Measurements from ENCODE around the gene TNFRSF6B.

TNFRSF6B gene

DNA sequence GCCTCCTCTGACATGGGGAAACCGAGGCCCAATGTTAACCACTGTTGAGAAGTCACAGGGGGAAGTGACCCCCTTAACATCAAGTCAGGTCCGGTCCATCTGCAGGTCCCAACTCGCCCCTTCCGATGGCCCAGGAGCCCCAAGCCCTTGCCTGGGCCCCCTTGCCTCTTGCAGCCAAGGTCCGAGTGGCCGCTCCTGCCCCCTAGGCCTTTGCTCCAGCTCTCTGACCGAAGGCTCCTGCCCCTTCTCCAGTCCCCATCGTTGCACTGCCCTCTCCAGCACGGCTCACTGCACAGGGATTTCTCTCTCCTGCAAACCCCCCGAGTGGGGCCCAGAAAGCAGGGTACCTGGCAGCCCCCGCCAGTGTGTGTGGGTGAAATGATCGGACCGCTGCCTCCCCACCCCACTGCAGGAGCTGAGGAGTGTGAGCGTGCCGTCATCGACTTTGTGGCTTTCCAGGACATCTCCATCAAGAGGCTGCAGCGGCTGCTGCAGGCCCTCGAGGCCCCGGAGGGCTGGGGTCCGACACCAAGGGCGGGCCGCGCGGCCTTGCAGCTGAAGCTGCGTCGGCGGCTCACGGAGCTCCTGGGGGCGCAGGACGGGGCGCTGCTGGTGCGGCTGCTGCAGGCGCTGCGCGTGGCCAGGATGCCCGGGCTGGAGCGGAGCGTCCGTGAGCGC, 1.6 kb downstream of the TNFRSF6B start:
- DNase-seq (ENCODE audit: low spot score), result no peak

DNA sequence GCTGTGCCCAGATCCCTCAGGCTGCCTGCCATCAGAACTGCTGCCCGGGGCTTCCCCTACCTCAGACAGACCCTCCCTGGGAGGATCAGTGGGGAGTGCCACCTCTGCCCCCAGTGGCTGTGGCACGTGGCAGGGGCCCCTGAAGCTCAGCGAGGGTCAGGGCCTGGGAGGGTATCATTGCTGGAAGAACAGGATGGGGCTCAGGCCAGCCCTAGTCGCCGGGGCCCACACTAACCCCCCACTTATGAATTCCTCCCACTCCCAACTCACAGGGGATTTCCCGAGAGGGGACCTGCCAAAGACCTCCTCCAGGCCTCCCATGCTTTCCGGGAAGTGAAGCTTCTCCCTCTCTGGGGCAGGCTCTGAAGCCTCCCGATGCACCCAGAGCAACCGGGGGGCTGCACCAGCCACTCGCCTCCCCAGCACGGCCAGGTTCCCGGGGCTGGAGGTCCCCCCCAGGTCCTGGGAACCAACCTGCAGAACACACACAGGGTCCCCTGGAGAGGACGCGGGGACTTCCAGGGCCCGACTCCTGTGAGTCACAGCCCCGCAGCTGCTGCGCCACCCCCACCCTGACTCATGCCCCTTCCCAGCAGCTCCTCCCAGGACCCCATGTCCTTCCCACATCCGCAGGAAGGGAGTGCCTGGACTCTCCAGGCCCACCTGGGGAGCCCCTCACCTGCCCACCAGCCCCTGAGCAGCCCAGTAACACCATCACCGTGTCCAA, 2.5 kb downstream of the TNFRSF6B start:
- no peak for DNase-seq (ENCODE audit: low spot score)

DNA sequence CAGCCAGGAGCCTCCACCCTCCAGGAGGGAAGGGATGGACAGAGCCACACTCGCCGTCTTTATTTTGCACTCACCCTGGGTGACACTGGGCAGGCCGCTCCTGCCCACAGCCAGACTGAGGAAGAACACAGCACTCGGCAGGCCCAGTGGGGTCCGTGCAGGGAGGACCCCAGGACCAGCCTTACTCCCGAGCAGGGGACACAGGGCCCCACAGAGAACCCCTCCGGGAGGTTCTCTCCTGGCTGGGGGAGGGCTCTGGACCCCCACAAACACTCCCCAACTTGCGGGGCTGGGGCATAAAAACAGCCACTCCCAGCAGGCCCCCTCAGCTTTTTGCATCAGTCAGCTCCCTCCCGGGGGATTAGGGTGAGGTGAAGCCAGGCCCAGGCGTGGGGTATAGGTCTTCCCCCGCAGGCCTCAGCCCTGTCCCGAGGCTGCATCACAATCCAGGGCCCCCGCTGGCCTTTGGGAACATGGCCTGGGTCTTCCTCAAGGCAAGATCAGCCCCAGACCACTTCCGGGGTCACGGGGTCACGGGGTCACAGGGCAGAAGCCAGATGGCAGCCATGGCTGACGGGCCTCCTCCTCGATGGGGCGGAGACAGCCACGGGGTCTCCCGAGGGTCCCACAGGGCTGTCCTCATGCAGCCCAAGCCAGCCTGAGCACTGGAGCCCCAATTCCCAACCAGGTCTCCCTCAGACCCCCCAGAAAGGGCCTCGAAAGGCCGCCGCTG, 3.2 kb downstream of the TNFRSF6B start:
- no peak for DNase-seq (ENCODE audit: low spot score)

DNA sequence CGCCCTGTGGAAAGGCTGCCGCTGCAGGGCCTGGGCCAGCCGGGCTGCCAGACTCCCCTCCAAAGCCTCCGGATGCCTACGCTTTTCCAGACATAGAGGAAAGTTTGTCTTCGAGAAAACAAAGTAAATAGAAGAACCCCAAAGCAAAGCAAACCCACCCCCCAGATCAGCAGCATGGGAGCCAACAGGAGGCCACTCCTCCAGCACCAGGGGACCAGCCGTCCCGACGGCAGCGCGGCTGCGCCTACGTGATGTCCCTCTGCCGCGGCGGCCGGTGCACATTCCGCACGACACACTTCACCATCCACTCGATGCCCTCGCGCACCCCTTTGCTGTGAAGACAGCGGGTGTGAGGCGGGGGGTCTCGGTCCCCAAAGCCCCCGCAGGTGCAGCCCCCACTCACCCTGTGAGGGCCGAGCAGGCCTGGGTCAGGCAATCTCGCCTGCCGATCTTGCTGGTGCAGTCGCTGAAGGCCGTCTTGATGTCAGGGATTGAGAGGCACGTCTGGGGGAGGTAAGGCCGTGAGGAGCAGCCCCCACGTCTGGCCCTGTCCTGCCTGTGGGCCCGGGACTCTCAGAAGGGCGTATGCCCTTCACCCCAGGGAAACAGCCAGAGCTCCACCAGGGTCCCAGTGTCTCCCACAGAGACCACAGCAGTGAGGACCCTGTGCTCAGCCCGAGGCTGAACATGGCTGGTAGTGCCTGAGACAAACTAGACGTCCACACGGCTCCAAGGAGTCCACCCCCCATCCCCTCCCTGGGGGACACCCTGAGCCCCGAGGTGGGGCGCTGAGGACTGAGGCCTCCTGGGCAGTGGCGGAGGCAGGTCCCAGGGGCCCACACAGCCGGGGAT, 4.0 kb downstream of the TNFRSF6B start:
- DNase-seq (ENCODE audit: low spot score), result no peak

DNA sequence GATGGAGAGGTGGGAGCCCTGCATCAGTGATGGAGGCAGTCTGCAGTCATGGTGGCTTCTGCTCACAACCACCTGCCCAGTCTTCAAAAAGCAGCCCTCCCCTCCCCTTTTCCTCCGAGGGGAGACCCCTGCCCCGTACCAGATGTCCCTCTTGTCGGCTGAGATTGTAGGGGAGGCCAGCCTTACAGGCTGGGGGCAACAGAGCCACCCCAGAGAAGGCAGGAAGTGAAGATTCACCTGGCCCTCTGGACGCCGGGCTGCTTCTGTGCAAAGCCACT, 4.5 kb downstream of the TNFRSF6B start:
- no peak for DNase-seq (ENCODE audit: low spot score)

DNA sequence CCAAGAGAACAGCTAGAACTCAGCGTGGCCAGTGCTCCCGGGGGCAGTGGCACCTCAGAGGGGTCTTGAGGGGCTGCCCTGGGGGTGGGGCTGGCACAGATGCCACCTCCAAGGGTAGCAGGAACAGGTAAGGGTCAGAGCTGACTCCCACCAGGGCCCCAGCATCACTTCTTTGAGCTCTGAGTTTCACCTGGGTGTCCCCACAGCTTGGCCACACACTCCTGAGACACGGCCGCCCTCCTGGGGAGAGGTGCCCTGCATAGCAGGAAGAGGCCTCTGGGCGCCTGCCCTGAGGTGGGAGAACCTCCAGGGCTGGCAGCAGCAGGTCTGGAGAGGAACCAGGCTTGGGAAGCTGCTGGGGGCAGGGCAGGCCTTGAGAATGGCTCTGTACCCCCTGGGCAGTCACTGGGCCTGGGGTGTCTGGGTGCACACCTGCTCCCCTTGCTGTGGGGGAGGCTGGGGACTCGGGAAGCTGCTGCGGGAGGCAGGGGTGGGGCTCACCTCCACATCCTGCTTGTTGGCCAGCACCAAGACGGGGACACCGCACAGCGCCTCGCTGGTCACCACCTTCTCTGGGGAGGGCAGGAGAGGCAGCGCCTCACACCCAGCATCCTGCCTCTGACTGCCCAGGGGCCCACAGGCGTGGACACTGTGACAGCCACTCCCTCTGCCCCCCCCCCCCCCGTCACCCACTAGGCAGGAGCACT, 5.0 kb downstream of the TNFRSF6B start:
- DNase-seq (ENCODE audit: low spot score), result no peak

DNA sequence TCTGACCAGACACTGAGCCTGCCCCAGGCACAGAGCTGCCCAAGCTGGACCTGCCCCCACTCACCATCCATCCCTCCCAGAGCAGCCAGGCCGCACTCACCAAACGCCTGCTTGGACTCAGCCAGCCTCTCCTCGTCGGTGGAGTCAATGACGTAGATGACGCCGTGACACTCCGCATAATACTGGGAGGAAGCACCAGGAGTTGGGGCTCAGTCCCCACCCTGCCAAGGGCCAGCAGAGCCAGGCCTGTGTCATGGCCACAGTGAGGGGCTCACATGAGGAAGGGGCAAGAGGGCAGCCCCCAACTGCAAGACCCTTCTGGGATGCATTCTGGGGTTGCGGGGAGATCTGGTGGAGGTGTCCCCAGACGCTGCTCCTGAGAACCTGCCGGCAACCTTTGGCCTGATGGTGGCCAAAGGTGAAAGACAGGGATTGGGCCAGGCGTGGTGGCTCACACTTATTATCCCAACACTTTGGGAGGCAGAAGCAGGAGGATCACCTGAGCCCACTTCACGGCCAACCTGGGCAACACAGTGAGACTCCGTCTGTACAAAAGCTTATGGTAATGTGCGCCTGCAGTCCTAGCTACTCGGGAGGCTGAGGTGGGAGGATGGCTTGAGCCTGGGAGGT, 5.7 kb downstream of the TNFRSF6B start:
- no peak for DNase-seq (ENCODE audit: low spot score)

DNA sequence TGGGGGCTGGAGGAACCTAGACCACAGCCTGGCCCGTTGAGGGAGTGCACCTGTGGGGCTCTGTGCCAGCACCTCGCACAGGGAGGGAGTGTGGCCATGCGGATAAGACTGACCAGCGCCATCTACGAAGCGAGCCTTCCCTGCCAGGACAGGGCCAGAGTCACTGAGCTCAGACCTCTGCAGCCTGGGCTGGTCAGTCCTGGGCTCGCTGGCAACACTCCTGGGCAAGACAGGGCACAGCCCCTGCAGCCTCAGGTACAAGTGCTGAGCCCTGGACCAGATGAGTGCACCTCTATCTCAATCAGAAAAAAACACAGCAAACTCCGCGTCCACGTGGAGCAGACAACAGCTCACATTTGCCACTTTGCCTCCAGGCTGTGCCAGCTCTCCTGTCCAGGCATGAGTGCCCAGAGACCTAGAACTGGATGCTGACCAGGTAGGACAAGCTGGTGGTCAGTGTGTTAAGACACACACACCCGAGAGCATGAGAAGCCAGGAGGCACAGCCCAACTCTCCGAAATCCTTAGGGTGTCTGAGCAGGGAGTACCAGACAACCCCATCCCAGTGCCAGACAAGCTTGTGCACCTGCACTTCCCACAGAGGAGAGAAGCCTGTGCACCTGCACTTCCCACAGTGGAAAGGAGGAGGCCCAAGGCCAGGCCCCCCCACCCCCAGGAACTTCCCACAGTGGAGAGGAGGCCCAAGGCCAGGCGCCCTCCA, 6.5 kb downstream of the TNFRSF6B start:
- no peak for DNase-seq (ENCODE audit: low spot score)

DNA sequence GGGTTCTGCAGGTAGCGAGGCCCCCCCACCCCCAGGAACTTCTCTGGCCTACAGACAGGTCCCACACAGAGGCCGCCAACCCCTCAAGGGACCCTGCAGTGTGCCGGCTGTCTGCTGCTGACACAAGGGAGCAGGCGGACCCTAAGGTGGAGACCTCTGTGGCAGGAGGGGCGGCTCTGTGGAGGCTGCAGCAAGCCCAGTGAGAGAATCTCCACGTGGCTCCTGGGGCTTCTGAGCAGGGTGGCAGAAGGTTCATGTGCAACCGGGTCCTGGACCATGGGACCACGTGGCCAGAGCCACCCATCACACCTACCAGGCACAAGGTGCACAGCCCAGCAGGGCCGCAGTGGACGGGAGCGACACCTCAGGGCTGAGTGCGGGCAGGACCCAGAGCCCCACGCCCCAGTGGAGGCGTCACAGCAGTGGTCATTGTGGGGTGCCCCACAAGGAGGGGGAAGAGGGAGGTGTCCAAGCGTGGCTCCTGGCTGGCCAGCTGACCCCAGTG, 7.1 kb downstream of the TNFRSF6B start:
- no peak for DNase-seq (ENCODE audit: low spot score)

DNA sequence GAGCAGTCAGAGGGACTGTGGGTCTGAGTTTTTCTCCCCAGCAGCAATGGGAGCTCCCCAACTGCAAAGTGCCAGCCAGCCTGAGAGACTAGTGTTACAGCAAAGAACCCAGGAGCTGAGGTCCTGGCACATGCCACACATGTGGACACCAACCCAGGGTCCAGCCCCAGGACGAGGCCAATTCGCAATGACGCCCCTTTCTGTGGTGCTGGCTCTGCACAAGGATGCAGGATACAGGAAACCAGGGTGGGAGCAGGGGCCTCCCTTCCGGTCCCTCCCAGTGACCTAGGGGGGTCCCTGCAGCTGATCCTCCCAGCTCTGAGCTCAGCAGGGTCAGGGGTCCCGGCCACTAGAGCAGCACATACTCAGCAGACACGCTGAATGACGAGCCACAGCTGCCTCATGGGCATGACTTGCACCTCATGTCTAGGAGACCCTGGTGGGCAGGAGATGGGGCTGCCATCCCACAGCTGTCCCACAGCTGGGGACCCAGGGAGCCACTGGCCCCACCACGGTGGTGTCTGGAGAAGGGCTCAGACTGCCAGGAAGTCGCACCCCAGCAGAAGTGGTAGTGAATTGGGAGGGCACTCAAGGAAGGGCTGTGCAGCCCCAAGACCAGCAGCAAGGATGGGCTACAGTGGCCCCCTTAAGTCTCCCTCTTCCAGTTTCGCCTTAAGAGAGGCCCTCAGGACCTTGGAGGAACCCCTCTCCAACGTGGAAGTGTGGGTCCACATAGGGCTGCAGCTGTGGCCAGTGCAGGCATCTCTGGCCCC, 7.7 kb downstream of the TNFRSF6B start:
- DNase-seq (ENCODE audit: low spot score), result no peak

DNA sequence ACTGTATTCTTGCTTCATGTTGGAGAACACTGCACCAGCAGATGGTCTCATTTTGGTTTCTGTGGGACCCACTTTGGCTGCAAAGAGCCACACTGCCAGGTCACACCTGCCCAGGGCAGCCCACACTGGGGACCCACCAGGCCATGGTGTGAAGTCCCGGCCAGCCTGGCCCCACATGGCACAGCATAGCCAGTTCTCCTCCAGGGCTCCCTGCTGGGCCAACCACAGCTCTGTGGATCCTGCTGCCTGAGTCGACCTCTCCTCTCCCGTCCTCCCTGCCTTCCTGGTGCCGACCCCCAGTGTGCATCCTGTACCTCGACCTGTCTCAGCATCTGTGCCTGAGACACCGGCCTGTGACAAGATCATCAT, 8.3 kb downstream of the TNFRSF6B start:
- DNase-seq (ENCODE audit: low spot score), result no peak

DNA sequence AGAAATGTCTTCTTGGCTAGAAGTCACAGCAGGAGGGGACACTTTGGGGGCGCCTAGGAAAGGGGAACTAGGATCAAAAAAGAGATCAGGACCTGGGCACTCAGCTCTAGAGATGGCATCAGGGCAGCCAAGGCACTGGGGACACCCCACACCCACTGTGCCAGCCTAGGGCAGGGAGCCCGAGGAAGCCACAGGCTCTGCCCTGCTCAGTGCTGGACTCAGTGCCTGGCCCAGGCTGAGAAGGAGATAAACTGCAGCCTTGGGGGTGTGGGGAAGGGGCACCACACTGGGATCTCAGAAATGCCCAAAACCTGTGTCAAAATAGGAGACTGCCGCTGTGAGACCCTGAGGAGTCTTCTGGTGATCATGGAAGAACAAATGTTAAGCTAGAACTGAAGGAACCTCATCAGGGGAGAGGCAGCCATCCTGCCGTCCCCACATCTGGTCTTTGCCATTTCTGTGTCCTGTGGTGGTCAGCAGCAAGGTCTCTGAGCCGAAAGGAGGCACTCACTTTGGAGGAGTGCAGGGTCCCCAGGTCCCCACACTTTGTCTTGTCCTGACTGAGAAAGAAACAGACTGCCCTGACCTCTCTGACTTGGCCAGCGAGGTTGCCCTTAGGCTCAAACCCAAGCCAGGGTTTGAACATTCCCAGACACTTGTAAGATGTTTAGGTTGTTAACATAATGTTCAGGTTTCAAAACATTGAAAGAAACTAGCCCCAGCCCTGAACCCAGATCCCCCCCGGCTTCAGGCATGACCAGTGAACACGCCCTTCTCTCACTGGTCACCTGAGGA, 9.0 kb downstream of the TNFRSF6B start:
- DNase-seq (ENCODE audit: low spot score), result no peak

DNA sequence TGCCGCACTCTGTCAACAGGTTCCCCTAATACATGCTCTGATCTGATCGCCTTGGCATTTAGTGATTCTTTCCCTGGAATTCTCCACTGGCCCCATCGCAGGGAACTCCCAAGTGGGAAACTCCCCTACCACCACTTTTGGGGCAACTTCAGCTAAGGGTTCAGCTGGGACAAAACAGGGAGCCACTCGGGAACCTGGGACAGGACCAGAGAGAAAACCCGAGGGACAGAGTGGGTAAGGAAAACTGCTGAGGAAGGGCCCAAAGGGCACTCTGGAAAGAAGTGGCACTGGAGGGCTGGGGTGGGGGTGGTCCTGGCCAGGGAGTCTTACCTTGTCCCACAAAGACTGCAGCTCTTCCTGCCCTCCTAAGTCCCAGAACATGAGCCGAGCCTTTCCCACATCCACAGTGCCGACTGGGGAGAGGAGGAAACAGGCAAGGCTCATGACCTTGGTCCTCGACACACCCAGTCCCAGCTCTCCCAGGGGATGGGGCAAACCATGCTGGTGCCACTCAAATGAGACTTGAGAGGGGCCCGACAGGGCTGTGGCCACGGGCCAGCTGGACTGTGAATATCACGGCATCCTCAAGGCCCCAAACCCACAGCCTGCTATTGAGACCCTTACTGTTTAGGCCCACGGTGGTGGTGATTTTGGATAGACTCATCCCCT, 9.7 kb downstream of the TNFRSF6B start:
- DNase-seq (ENCODE audit: low spot score), result no peak

DNA sequence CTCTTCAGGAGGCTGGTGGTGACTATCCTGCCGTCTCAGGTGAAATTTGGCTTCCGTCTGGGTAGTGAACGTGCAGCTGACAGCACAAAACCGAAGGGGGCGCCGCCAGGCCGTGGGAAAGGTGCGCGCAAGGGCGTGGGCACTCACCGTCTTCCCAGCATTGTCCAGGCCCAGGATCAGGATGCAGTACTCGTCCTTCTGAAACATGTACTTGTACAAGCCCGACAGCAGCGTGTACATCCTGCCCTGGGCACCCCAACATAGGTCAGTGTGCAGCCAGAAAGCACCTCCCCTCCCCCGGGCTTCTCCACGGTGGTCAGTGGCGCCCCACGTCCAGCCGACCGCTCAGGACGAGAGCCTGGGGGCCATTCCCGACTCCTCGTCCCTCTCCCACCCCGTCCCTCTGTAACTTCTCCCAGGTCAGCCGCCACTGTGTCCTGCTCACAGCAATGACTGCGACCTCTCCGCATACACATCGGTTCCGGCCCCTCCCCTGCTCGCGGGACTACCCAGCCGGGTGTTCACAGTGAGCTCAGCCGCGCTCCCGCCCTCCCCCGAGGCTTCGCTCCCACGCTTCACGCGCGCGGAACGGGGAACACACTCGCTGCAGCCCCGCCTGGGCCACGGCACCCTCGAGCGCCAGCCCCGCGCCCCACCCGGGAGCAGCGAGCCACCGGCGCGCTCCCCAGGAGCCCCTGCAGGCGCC, 10.6 kb downstream of the TNFRSF6B start:
- no peak for DNase-seq (ENCODE audit: low spot score)

DNA sequence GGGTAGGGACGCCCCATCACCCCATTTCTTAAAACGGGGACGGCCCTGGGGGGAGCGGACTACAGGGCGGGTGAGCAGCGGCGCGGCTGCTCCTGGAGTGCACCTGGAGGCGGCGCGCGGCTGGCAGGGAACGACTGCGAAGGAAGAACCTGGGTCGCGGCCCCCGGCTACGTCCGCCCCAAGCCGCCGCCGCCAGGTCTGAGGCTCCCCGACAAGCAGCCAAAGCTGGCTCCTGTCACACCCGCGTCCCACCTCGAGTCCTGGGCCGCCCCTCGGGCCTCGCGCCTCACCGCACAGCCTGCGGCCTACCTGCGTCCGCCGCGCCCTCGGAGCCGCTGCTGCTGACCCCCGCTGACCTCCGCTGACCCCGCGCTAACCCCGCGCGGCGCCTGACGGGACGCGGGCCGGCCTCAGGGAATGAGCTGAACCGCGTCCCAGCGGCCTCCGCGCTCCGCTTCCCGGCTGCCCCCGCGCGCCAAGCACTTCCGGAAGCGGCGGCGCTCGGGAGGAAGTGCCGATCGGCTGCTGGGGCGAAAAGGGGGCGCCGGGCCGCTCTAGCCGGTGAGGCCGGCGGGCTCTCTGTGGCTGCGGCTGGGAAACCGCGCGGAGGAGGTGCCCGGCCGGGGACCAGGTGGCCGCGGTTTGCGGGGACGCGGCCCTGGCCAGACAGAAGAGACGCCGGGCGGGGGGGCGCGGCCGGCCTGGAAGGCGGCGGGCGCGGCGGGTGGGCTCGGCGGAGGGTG, 11.3 kb downstream of the TNFRSF6B start, which contains the start of the genes ARFRP1 and ZGPAT:
ARFRP1 (minus strand) TSS at position 419 of the 743 bp plus-strand sequence. CDS start 885 bp downstream, outside the sequence.
ZGPAT (plus strand) TSS at position 482 of the 743 bp plus-strand sequence. CDS start 542 bp downstream, outside the sequence.
- DNase-seq (ENCODE audit: low spot score), result peak; percentile 85

DNA sequence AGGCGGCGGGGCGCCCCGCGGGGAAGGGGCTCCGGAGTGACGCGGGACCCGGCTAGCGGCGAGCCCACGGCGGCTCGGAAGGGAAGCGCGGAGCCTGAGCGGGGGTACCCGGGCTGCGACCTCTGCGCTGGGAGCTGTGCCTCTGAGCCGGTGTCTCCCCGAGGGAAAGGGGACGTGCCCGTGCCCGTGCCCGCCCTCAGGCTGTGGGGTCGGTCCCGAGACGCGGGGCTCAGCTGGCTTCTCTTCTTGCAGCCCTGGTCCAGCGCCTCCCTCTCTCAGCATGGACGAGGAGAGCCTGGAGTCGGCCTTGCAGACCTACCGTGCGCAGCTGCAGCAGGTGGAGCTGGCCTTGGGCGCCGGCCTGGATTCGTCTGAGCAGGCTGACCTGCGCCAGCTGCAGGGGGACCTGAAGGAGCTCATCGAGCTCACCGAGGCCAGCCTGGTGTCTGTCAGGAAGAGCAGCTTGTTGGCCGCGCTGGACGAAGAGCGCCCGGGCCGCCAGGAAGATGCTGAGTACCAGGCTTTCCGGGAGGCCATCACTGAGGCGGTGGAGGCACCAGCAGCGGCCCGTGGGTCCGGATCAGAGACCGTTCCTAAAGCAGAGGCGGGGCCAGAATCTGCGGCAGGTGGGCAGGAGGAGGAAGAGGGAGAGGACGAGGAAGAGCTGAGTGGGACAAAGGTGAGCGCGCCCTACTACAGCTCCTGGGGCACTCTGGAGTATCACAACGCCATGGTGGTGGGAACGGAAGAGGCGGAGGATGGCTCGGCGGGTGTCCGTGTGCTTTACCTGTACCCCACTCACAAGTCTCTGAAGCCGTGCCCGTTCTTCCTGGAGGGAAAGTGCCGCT, 12.1 kb downstream of the TNFRSF6B start:
- no peak for DNase-seq (ENCODE audit: low spot score)

Data from globus pallidus (tissue), 1 donor.